Liver (tissue), 3 donors: ENCODE results near the gene PGAP3.

Experiments used
- GABPA ChIP-seq, 2 donors: IDR thresholded peaks in 1 of 2; conservative IDR thresholded peaks in 1 of 2; 2 replicates each; pipeline ENCODE4 v1.6.1; 2016; ENCODE audit warnings: antibody characterized with exemption in 2 of 2, mild to moderate bottlenecking in 1 of 2, moderate library complexity in 1 of 2
- HNF4A ChIP-seq, 2 donors: conservative IDR thresholded peaks; 2 replicates each; pipeline ENCODE4 v1.6.1; 2016; ENCODE audit warnings: antibody characterized with exemption in 2 of 2, mild to moderate bottlenecking in 2 of 2
- HNF4G ChIP-seq: IDR thresholded peaks from 2 replicates; pipeline ENCODE4 v1.6.1; 2016; ENCODE audit warnings: antibody characterized with exemption
- JUND ChIP-seq, 2 donors: IDR thresholded peaks; 2 replicates each; pipeline ENCODE4 v1.6.1; 2016; ENCODE audit warnings: antibody characterized with exemption in 2 of 2
- RAD21 ChIP-seq, 2 donors: IDR thresholded peaks; 2 replicates each; pipeline ENCODE4 v1.6.1; 2016; ENCODE audit warnings: antibody characterized with exemption in 2 of 2, mild to moderate bottlenecking in 2 of 2
- TAF1 ChIP-seq: conservative IDR thresholded peaks from 2 replicates; pipeline ENCODE4 v1.6.1; 2016; ENCODE audit warnings: antibody characterized with exemption, mild to moderate bottlenecking
- TF ChIP-seq, protein P1 (sequence below): fragments of 150-350 bp; IDR thresholded peaks from 2 replicates; pipeline ENCODE4 v1.5.1; 2017; ENCODE audit warnings: improper control_type of control experiment, low read depth, low read length; ENCODE audit not compliant: missing input control
- TF ChIP-seq, protein P2 (sequence below): IDR thresholded peaks from 2 replicates; pipeline ENCODE4 v1.6.1; 2016; ENCODE audit warnings: antibody characterized with exemption
- TF ChIP-seq, protein P3 (sequence below): IDR thresholded peaks from 2 replicates; pipeline ENCODE4 v1.6.1; 2016; ENCODE audit warnings: antibody characterized with exemption
- TF ChIP-seq, protein P4 (sequence below): IDR thresholded peaks from 2 replicates; pipeline ENCODE4 v1.6.1; 2016; ENCODE audit warnings: antibody characterized with exemption, mild to moderate bottlenecking
- donor health status: healthy.
- donor health status: healthy.

DNA sequence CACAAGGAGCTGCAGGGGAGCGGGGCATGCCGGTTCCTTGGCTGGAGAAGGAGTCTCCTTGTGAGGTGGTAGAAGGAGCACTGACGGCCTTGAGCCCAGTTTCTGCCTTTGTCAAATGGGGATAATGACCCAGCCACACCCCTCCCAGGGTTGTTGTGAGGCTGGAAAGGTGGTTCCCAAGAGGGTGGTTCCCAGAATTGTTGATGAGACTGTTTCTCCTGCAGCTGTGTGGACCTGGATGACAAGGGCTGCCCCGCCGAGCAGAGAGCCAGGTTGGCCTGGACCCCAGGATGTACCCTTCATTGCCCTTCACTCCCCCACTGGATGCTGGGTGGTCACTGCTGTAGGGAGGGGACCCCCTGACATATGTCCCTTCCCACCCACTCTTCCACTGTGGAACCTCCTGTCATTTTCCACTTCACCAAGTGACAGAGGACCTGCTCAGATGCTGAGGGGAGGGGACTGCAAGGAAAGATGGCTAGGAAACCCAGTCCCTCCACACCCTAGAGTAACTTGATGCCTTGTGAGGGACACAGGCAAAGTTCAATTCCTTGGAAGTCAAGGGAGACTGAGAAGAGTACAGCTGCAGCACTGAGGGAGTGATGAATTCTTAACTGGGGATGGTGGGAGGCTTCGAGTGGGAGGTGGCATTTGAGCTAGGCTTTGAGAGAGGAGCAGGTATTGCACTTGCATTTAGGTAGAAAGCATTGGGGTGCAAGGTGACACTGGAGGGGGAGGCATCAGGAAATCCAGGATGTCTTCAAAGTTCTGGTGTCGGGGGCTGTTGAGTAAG, 31.9 kb upstream of the PGAP3 start:
- TF ChIP-seq JUND (IDR thresholded peaks at IDR 0.05) (no peak), TAF1 (no peak), GABPA (IDR thresholded peaks at IDR 0.05 in 1 of 2, conservative IDR thresholded peaks at IDR 0.05 in 1 of 2) (no peak), HNF4G (no peak), RAD21 (IDR thresholded peaks at IDR 0.05) (no peak), HNF4A (conservative IDR thresholded peaks at IDR 0.05) (no peak)
- TF ChIP-seq, protein P1, sequence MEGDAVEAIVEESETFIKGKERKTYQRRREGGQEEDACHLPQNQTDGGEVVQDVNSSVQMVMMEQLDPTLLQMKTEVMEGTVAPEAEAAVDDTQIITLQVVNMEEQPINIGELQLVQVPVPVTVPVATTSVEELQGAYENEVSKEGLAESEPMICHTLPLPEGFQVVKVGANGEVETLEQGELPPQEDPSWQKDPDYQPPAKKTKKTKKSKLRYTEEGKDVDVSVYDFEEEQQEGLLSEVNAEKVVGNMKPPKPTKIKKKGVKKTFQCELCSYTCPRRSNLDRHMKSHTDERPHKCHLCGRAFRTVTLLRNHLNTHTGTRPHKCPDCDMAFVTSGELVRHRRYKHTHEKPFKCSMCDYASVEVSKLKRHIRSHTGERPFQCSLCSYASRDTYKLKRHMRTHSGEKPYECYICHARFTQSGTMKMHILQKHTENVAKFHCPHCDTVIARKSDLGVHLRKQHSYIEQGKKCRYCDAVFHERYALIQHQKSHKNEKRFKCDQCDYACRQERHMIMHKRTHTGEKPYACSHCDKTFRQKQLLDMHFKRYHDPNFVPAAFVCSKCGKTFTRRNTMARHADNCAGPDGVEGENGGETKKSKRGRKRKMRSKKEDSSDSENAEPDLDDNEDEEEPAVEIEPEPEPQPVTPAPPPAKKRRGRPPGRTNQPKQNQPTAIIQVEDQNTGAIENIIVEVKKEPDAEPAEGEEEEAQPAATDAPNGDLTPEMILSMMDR: no peak
- TF ChIP-seq, protein P2, sequence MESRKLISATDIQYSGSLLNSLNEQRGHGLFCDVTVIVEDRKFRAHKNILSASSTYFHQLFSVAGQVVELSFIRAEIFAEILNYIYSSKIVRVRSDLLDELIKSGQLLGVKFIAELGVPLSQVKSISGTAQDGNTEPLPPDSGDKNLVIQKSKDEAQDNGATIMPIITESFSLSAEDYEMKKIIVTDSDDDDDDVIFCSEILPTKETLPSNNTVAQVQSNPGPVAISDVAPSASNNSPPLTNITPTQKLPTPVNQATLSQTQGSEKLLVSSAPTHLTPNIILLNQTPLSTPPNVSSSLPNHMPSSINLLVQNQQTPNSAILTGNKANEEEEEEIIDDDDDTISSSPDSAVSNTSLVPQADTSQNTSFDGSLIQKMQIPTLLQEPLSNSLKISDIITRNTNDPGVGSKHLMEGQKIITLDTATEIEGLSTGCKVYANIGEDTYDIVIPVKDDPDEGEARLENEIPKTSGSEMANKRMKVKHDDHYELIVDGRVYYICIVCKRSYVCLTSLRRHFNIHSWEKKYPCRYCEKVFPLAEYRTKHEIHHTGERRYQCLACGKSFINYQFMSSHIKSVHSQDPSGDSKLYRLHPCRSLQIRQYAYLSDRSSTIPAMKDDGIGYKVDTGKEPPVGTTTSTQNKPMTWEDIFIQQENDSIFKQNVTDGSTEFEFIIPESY: no peak
- TF ChIP-seq, protein P3, sequence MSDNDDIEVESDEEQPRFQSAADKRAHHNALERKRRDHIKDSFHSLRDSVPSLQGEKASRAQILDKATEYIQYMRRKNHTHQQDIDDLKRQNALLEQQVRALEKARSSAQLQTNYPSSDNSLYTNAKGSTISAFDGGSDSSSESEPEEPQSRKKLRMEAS: no peak
- TF ChIP-seq, protein P4, sequence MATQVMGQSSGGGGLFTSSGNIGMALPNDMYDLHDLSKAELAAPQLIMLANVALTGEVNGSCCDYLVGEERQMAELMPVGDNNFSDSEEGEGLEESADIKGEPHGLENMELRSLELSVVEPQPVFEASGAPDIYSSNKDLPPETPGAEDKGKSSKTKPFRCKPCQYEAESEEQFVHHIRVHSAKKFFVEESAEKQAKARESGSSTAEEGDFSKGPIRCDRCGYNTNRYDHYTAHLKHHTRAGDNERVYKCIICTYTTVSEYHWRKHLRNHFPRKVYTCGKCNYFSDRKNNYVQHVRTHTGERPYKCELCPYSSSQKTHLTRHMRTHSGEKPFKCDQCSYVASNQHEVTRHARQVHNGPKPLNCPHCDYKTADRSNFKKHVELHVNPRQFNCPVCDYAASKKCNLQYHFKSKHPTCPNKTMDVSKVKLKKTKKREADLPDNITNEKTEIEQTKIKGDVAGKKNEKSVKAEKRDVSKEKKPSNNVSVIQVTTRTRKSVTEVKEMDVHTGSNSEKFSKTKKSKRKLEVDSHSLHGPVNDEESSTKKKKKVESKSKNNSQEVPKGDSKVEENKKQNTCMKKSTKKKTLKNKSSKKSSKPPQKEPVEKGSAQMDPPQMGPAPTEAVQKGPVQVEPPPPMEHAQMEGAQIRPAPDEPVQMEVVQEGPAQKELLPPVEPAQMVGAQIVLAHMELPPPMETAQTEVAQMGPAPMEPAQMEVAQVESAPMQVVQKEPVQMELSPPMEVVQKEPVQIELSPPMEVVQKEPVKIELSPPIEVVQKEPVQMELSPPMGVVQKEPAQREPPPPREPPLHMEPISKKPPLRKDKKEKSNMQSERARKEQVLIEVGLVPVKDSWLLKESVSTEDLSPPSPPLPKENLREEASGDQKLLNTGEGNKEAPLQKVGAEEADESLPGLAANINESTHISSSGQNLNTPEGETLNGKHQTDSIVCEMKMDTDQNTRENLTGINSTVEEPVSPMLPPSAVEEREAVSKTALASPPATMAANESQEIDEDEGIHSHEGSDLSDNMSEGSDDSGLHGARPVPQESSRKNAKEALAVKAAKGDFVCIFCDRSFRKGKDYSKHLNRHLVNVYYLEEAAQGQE: no peak
